Mucosa of stomach (tissue), 1 donor: ENCODE measurements around the gene DBET.
"Not testable (repeated sequence)": the region's sequence is repeated elsewhere in the genome, so short reads cannot be mapped to it uniquely, and the experiment has no call there.

ENCODE experiments used
- H3K27me3 ChIP-seq: one replicate; pipeline ENCODE4 v1.7.0; 2013; ENCODE audit warnings: mild to moderate bottlenecking, low read length; ENCODE audit not compliant: control insufficient read depth, insufficient read depth
- H3K36me3 ChIP-seq: one replicate; pipeline ENCODE4 v1.7.0; 2013; ENCODE audit warnings: low read length; ENCODE audit not compliant: control insufficient read depth, insufficient read depth
- H3K4me1 ChIP-seq: one replicate; pipeline ENCODE4 v1.7.0; 2013; ENCODE audit warnings: mild to moderate bottlenecking, low read length; ENCODE audit not compliant: control insufficient read depth, insufficient read depth
- H3K4me3 ChIP-seq: one replicate; pipeline ENCODE4 v1.7.0; 2013; ENCODE audit warnings: low read length
- H3K9ac ChIP-seq: one replicate; pipeline ENCODE4 v1.7.0; 2013; ENCODE audit warnings: mild to moderate bottlenecking, low read length, moderate library complexity
- H3K9me3 ChIP-seq: one replicate; pipeline ENCODE4 v1.7.0; 2013; ENCODE audit warnings: mild to moderate bottlenecking, low read length, moderate library complexity; ENCODE audit not compliant: control insufficient read depth
- donor health status: Pancreatic carcinoma.

DBET gene

DNA sequence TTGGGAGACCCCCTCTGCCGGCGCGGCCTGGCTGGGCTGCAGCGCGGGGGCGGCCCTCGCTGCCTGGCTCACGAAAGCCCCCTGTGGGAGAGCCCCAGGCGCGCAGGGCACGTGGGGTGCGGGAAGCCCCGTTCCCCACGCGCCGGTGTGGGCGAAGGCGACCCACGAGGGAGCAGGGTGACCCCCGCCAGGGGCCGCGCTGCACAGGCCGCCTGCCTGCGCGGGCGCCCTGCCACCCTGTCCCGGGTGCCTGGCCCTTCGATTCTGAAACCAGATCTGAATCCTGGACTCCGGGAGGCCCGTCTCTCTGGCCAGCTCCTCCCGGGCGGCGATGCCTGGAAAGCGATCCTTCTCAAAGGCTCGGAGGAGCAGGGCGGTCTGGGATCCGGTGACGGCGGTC lies 42.3 kb upstream of the DBET start:
- H3K27me3 ChIP-seq, result peaks cover 48% of the 10 kb centered on the region
- H3K4me3 ChIP-seq, result not testable (repeated sequence)

DNA sequence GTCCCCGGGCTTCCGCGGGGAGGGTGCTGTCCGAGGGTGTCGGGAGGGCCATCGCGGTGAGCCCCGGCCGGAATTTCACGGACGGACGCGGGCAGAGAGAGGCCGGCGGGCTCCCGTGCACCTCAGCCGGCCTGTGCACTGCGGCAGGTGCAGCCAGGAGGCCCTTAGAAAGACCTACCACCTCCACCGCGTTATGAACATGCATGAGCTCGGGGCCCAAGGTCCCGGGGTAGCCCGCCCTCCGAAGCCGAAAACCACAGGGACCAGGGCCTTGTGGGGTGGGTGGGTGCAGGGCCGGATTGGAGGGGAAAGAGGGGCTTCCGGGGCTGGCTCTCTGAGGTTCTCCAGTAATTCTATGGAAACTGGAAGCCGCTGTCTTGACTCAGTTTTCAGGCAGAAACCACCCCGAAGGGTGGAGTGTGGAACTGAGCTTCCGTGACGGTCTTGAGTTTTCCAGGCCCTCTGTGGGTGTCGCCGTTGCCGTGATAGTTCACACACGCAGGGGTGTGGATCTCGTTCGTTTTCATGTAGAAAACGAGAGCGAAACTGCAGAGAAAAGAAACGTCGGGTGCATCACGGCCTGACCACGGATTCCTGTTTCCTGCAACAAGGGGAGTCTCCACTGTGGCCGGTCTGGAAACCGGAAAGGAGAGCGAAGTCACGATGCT lies 41.6 kb upstream of the DBET start:
- H3K9ac ChIP-seq, H3K4me3 ChIP-seq, H3K36me3 ChIP-seq, H3K4me1 ChIP-seq, H3K9me3 ChIP-seq: not testable (repeated sequence)
- H3K27me3 ChIP-seq, result peaks cover 41% of the 10 kb centered on the region

More for the DNA sequence above, 42.3 kb upstream of the DBET start:
- H3K9ac ChIP-seq, H3K4me1 ChIP-seq, H3K36me3 ChIP-seq, H3K9me3 ChIP-seq: not testable (repeated sequence)

DNA sequence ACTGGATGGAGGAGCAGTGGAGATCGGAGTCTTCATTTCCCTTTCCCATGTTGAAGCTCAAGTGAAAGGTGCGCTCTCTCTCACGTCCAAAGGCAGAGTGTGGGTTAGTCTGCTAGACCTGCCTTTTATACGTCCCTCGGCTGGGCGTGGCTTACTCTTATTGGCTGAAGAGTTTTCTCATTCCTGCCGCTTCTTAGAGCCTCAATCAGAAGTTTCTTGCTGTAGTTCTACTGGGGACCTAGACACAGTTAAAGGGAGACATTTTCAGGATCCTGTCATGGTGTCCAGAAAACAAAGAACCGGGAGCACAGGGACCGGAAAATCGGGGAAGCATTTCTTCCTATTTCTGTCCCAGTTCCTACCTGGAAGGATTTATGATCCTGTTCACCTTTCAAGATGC lies 37.1 kb upstream of the DBET start, which contains the start of gene FRG2:
Gene FRG2 (minus strand): TSS at position 101 of the 400 bp plus-strand sequence. CDS start 52 bp downstream, at position 49.
- H3K27me3 ChIP-seq, H3K4me3 ChIP-seq, H3K36me3 ChIP-seq, H3K4me1 ChIP-seq, H3K9ac ChIP-seq, H3K9me3 ChIP-seq: not testable (repeated sequence)

DNA sequence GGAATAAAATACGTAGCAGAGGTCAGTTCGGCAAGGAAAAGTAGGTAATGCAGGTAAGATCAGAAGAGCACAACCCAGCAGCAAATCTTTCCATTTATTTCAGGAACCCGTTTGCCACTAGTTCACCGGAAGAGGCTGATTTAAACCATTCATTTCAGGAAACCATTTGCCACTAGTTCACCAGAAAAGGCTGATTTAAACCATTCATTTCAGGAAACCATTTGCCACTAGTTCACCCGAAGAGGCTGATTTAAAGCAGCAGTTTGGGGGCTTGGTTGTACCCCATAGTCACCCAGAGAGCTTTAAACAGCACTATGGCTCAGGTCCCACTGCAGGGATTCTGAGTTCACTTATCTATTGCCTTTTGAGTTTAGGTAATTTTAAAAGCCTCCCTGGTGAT lies 33.0 kb upstream of the DBET start:
- H3K27me3 ChIP-seq, H3K36me3 ChIP-seq, H3K9me3 ChIP-seq, H3K9ac ChIP-seq, H3K4me3 ChIP-seq, H3K4me1 ChIP-seq: not testable (repeated sequence)

DNA sequence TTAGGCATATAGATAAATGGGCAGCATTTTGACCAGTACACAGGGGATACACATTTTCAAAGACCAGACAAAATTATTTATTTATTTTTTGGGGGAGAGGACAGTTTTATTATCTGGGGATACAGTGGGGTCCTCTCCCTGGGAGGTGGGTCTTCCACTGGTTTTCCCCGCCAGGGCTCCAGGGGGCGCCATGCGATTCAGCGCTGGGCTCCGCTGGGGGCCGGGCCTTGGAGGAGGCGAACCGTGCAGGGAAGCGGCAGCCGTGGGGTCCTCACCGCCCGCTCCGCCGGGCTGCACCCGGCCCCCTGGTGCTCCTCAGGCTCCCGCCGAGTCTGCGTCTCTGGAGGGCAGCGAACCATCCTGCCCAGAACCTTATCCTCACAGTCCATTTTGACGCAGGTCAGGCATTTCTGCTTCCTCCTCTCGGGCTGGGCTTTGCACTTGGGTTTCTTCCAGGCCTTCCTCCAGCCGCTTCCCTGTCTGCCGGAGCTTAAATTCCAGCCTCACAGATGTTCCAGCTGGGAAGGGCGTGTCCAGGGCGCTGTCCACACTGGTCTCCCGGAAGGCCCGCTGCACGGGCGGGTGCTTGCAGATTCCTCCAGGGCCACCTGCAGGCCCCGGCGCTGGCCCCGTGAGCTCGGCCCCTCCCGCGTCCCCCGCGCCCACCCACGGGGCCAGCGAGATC lies 26.5 kb upstream of the DBET start:
- not testable (repeated sequence) for H3K4me1 ChIP-seq, H3K27me3 ChIP-seq, H3K9me3 ChIP-seq, H3K4me3 ChIP-seq, H3K36me3 ChIP-seq, H3K9ac ChIP-seq

DNA sequence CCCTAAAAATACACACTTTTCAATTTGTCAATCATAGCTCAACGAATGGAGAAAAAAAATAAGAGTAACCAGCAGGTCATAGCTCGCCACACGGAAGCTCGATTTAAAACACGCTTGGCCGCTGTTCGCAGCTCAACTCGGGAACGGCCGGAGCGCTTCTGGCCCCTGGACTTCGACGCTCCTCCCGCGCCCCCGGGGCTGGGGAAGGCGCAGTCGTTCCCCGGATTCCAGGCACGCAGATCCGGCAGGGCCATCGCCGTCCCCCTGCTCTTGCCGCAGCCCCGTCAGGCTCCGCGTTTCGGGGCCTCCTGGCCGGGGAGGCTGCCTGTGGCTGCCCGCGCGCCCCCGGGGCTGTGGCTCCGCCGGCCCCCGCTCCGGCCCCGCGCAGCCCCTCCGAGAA lies 23.4 kb upstream of the DBET start:
- H3K9ac ChIP-seq, H3K9me3 ChIP-seq, H3K4me3 ChIP-seq: not testable (repeated sequence)

DNA sequence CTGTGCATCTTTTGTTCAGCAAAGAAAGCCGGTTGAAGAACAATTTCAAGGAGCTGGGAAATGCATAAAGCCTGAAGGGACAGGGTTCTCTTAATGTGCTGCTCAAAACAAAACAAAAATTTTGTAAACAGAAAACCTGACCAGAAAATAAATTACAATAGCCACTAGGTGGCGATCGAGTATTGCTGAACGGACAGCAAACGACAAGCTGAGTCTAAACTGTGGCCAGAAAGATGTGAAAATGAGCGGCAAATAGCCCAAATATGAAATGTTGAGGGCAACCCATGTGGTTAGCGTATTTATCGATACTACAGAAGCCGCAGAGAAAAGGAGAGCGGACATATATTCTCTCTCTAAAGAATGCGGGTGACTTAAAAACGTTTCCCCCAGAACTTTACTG lies 16.7 kb upstream of the DBET start:
- H3K9ac ChIP-seq, H3K27me3 ChIP-seq, H3K4me1 ChIP-seq, H3K9me3 ChIP-seq, H3K4me3 ChIP-seq, H3K36me3 ChIP-seq: not testable (repeated sequence)

More for the DNA sequence above, 23.4 kb upstream of the DBET start:
- not testable (repeated sequence) for H3K27me3 ChIP-seq, H3K4me1 ChIP-seq, H3K36me3 ChIP-seq

DNA sequence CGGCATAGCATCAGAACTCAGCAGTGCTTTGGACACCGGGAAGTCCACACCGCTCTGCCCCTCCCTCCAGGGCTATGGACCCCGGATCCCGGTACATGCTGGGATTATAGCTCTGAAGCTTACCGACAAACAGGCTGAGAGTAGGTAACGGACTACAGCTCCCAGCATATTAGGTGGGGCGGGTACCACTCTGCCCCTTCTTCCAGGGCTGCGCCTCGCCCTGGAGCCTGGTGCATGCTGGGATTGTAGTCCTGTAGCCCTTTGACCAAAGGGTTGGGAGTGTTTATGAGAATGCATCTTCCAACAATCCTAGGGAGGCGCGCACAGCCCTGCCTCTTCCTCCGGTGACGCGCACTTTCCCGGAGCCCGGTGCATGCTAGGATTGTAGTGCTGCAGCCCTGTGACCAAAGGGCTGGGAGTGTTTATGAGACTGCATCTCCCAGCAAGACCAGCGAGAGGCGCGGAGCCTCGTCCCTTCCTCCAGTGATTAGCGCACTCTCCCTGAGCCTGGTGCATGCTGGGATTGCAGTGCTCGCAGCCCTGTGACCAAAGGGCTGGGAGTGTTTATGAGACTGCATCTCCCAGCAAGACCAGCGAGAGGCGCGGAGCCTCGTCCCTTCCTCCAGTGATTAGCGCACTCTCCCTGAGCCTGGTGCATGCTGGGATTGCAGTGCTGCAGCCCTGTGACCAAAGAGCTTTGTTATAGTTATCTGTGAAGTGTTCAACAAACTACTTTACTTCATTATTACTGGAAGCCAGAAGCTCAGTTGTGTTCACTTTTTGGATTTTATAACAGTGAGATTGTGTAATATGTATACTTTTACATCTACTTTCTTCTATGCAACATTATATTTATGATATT lies 14.7 kb upstream of the DBET start:
- H3K9ac ChIP-seq, H3K27me3 ChIP-seq, H3K4me3 ChIP-seq, H3K4me1 ChIP-seq, H3K9me3 ChIP-seq, H3K36me3 ChIP-seq: not testable (repeated sequence)

DNA sequence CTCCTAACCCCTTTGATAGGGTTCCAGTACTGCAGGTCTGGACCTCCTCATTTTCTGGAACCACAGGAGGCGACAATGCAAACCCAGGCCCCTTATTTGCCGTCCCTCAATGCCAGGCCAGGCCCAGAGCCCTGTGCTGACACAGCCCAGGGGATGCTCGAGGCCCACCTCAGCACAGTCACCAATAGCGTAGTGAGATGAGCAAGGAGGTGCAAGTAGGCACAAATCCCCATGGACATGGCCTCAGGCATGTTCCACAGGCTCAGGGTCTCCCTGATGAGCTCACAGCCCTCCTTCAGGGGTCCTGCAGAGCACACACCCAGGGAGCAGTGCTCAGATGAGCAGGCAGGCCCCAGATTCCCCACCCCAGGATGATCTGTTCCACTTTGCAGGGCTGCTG lies 5.3 kb upstream of the DBET start:
- H3K9ac ChIP-seq, H3K4me1 ChIP-seq, H3K4me3 ChIP-seq, H3K9me3 ChIP-seq, H3K27me3 ChIP-seq, H3K36me3 ChIP-seq: not testable (repeated sequence)

DNA sequence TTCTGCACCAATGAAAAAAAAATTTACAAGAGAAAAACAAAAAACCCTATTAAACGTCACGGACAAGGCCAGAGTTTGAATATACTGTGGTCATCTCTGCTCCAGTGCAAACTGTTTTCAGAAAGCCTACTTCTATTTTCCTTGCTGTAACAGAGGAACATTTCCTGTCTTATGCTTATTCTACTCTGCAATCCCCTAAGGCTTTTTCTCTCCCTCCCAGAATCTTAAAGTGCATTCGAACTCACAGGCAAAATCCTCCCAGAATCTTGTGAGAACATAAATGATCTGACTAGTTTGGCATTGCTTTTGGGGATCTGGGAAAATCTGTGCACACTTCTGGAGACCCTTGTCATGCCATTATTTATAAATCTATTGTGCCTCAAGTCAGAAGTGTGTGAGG lies 503 bp downstream of the DBET start:
- H3K9ac ChIP-seq, H3K9me3 ChIP-seq, H3K27me3 ChIP-seq, H3K4me3 ChIP-seq, H3K36me3 ChIP-seq, H3K4me1 ChIP-seq: not testable (repeated sequence)

DNA sequence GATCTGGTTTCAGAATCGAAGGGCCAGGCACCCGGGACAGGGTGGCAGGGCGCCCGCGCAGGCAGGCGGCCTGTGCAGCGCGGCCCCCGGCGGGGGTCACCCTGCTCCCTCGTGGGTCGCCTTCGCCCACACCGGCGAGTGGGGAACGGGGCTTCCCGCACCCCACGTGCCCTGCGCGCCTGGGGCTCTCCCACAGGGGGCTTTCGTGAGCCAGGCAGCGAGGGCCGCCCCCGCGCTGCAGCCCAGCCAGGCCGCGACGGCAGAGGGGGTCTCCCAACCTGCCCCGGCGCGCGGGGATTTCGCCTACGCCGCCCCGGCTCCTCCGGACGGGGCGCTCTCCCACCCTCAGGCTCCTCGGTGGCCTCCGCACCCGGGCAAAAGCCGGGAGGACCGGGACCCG lies 4.0 kb downstream of the DBET start:
- H3K9ac ChIP-seq, H3K4me3 ChIP-seq, H3K36me3 ChIP-seq, H3K4me1 ChIP-seq, H3K9me3 ChIP-seq, H3K27me3 ChIP-seq: not testable (repeated sequence)

DNA sequence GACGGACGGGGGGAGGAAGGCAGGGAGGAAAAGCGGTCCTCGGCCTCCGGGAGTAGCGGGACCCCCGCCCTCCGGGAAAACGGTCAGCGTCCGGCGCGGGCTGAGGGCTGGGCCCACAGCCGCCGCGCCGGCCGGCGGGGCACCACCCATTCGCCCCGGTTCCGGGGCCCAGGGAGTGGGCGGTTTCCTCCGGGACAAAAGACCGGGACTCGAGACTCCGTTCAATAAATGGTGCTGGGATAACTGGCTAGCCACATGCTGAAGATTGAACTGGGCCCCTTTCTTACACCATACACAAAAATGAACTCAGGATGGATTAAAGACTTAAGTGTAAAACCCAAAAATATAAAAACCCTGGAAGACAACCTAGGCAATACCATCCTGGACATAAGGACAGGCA lies 28.8 kb downstream of the DBET start:
- H3K9ac ChIP-seq, H3K4me3 ChIP-seq, H3K4me1 ChIP-seq, H3K27me3 ChIP-seq, H3K36me3 ChIP-seq, H3K9me3 ChIP-seq: not testable (repeated sequence)
